Stimulated activated effector memory CD8-positive, alpha-beta T cell treated with anti-CD3 and anti-CD28 coated beads, Interleukin-12 subunit alpha, Interleukin-12 subunit beta, amount 100 ng/mL, for 72 hours (primary cell): ENCODE measurements around the gene DRGX.

Source experiments
- ATAC-seq: fragments of 150-1000 bp; cut with Tn5 transposase; 2 replicates; pipeline ENCODE4 v1.10.0; 2021
- DNase-seq, 2 donors: peaks; one replicate each; pipeline ENCODE4 v3.0.0; 2021 to 2022; ENCODE audit warnings: low spot score in 2 of 2
- H3K27ac Mint-ChIP-seq: one replicate; pipeline ENCODE4 v1.8.0; 2022; ENCODE audit warnings: mild to moderate bottlenecking, mixed read lengths
- H3K36me3 Mint-ChIP-seq: one replicate; pipeline ENCODE4 v1.8.0; 2022; ENCODE audit warnings: mild to moderate bottlenecking, mixed read lengths
- H3K4me1 Mint-ChIP-seq: one replicate; pipeline ENCODE4 v1.8.0; 2022; ENCODE audit warnings: mixed read lengths
- H3K4me3 Mint-ChIP-seq: one replicate; pipeline ENCODE4 v1.8.0; 2022; ENCODE audit warnings: mild to moderate bottlenecking, mixed read lengths
- H3K9me3 Mint-ChIP-seq: one replicate; pipeline ENCODE4 v1.8.0; 2022; ENCODE audit warnings: mixed read lengths

The DRGX gene

GRCh38 chr10:49329146-49329505, 66.8 kb downstream of the DRGX start:
- H3K27ac Mint-ChIP-seq = no peak overlapping the region
- DNase-seq (no peak), ATAC-seq (no peak)
- H3K4me1 Mint-ChIP-seq = no peaks in the 10 kb centered on the region
- no peak overlapping the region for H3K4me3 Mint-ChIP-seq
- no peaks in the 10 kb centered on the region for H3K9me3 Mint-ChIP-seq
- no peaks in the 10 kb centered on the region for H3K36me3 Mint-ChIP-seq

- H3K27ac Mint-ChIP-seq = no peak overlapping the region
- DNase-seq = no peak
- ATAC-seq = no peak
- no peaks in the 10 kb centered on the region for H3K4me1 Mint-ChIP-seq
- no peak overlapping the region for H3K4me3 Mint-ChIP-seq
- no peaks in the 10 kb centered on the region for H3K36me3 Mint-ChIP-seq
- no peaks in the 10 kb centered on the region for H3K9me3 Mint-ChIP-seq
These were observed 67.3 kb downstream of the DRGX start for GRCh38 chr10:49328401-49329145.

DNA sequence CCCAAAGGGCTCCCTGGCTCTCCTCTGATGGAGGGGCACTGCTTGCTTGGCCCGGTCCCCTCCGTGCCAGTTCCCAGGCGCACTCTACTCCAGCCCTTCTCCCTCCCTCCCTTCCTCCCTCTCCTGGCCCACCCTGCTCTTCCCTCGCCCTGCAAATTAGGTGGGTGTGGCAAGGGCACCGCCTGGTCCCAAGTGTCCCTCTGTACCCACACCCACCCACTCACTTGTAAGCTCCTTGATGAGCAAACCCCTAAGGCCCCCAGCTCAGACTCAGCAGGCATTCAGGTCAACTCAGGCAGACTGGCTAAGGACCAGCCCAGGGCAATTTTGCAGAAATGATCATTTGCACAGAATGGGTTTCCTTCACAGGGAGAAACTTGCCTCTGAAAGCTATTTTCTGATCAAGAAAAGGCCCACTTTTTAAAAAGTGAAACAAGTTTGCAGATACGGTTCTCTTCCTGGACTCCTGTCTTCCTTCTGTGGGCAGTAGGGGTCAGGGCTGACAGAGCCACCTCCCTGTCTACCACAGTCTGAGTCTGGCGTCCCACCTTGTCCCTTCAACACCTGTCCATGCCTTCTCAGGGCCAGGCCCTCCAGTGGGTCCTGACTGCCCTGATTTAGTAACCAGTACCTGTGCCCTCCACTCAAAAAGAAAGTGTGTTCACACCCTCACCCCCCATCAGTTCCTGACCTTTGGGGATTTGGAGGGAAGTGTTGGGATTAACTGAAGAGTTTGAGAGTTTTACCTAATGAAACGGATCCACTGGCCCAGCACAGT, 68.7 kb downstream of the DRGX start:
- Mint-ChIP-seq H3K4me3 (no peak overlapping the region), H3K4me1 (no peaks in the 10 kb centered on the region), H3K27ac (no peak overlapping the region), H3K9me3 (no peaks in the 10 kb centered on the region), H3K36me3 (no peaks in the 10 kb centered on the region)
- ATAC-seq = no peak
- no peak for DNase-seq

- no peaks in the 10 kb centered on the region for H3K4me1 Mint-ChIP-seq
- no peak for ATAC-seq
These were observed 69.7 kb downstream of the DRGX start for GRCh38 chr10:49325916-49326783.

DNA sequence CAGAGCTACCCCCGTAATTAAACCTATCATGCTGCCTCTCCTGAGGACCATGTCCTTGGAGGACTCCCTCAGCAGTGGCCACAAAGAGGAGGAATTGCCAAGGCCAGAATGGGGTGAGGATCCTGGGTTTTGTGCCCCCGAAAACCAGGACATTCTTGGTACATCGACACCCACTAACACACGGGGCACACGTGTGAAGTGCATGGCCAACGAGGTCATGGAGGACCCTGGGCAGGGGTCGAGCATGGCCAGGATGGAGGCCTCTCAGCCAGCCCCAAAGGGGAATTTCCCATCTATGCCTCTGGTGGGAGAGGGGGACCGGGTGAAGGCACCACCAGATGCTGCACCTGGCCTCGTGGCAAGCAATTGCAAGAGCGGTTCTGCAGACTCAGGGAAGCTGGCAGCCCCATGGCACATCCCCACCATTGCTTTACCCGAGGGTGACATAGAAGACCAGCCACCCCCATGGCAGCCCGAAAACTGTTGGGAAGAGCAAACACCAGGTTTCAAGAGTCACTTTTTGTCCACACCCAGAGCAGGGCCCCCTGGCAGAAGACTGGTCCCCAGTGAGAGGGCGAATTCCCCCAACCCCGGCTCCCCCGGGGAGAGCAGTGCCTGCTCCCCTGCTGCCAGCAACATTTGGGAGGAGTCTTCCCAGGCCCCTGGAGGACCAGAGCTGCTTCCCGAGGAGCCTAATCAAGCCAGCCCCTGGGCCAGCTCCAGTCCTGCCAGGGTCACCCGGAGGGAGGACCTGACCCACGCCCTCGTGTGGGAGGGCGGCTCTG, 70.6 kb downstream of the DRGX start:
- no peak overlapping the region for H3K27ac Mint-ChIP-seq
- ATAC-seq (no peak), DNase-seq (no peak)
- H3K9me3 Mint-ChIP-seq = no peaks in the 10 kb centered on the region
- no peaks in the 10 kb centered on the region for H3K4me1 Mint-ChIP-seq
- no peaks in the 10 kb centered on the region for H3K36me3 Mint-ChIP-seq
- H3K4me3 Mint-ChIP-seq = no peak overlapping the region

More at GRCh38 chr10:49325916-49326783, 69.7 kb downstream of the DRGX start:
- Mint-ChIP-seq H3K36me3 (no peaks in the 10 kb centered on the region), H3K27ac (no peak overlapping the region), H3K4me3 (no peak overlapping the region), H3K9me3 (no peaks in the 10 kb centered on the region)
- no peak for DNase-seq

DNA sequence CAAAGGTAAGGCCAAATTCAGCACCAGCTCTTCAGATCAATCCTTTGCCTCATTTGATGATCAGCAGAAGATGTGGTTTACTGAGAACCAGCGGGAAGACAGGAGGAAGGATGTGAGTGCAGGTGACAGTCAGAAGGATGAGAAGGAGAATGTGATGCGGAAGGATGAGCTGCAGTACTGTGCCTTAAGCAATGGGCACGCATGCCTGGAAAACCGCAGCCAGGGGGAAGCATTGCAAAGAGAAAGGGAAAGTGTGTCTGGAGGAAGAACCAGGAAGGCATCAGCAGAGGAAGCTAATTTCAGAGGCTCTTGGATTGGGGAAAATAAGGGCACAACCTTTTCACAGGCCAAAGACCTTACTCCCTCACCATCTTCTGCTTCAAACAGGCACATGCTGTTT, 71.2 kb downstream of the DRGX start:
- H3K9me3 Mint-ChIP-seq = no peaks in the 10 kb centered on the region
- H3K4me3 Mint-ChIP-seq = no peak overlapping the region
- H3K36me3 Mint-ChIP-seq = no peaks in the 10 kb centered on the region
- ATAC-seq = no peak
- no peak overlapping the region for H3K27ac Mint-ChIP-seq
- DNase-seq = no peak
- H3K4me1 Mint-ChIP-seq = no peaks in the 10 kb centered on the region

GRCh38 chr10:49323896-49324270, 72.0 kb downstream of the DRGX start:
- ATAC-seq (no peak), DNase-seq (no peak)
- no peak overlapping the region for H3K27ac Mint-ChIP-seq
- H3K36me3 Mint-ChIP-seq = no peaks in the 10 kb centered on the region
- H3K4me3 Mint-ChIP-seq = no peak overlapping the region
- H3K9me3 Mint-ChIP-seq = no peaks in the 10 kb centered on the region
- no peaks in the 10 kb centered on the region for H3K4me1 Mint-ChIP-seq

- no peaks in the 10 kb centered on the region for H3K36me3 Mint-ChIP-seq
These were observed 72.6 kb downstream of the DRGX start for GRCh38 chr10:49323171-49323895.

DNA sequence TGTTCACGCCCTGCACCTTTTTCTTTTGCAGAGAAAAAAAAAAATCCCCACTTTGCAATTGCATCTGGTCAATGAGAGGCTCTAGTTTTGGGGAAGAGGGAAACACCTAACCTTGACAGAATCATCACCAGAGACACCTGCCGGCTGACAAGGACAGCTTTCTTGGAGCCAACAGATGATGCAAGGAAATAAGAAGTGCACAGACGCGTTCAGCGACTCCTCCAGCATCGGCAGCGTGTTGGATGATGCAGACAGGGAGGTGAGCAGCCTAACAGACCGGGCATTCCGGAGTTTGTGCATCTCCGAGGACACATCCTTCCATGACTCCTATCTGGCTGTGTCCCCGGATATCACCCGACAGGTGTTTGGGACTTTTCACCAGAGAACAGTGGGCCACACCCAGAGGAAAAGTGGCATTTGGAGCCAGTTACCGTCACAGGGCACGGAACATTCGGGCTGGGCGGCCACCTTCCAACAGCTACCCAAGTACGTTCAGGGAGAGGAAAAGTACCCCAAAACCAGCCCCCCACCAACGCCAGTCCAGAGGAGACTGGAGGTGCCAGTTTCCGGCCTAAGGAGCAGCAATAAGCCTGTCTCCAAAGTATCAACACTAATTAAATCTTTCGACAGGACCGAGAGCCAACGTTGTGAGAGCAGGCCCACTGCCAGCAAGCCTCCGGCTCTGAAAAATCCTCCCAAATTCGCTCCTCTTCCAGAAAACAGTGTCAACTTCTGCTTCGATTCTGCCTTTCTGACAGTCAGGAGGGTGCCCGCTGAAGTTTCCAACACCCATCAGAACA, 73.3 kb downstream of the DRGX start:
- Mint-ChIP-seq H3K9me3 (no peaks in the 10 kb centered on the region), H3K4me3 (no peak overlapping the region), H3K36me3 (no peaks in the 10 kb centered on the region), H3K27ac (no peak overlapping the region), H3K4me1 (no peaks in the 10 kb centered on the region)
- no peak for DNase-seq
- no peak for ATAC-seq

More at GRCh38 chr10:49323171-49323895, 72.6 kb downstream of the DRGX start:
- Mint-ChIP-seq H3K4me3 (no peak overlapping the region), H3K4me1 (no peaks in the 10 kb centered on the region), H3K9me3 (no peaks in the 10 kb centered on the region), H3K27ac (no peak overlapping the region)
- ATAC-seq = no peak
- DNase-seq = no peak

- no peak for DNase-seq
- Mint-ChIP-seq H3K27ac (no peak overlapping the region), H3K36me3 (no peaks in the 10 kb centered on the region), H3K4me3 (no peak overlapping the region), H3K9me3 (no peaks in the 10 kb centered on the region), H3K4me1 (no peaks in the 10 kb centered on the region)
- no peak for ATAC-seq
These were observed 74.9 kb downstream of the DRGX start for GRCh38 chr10:49321021-49321420.

- DNase-seq (no peak), ATAC-seq (no peak)
- no peak overlapping the region for H3K27ac Mint-ChIP-seq
- no peaks in the 10 kb centered on the region for H3K4me1 Mint-ChIP-seq
- no peaks in the 10 kb centered on the region for H3K9me3 Mint-ChIP-seq
- no peaks in the 10 kb centered on the region for H3K36me3 Mint-ChIP-seq
- no peak overlapping the region for H3K4me3 Mint-ChIP-seq
These were observed 75.7 kb downstream of the DRGX start for GRCh38 chr10:49320191-49320590.

- Mint-ChIP-seq H3K9me3 (no peaks in the 10 kb centered on the region), H3K36me3 (no peaks in the 10 kb centered on the region), H3K4me1 (no peaks in the 10 kb centered on the region), H3K4me3 (no peak overlapping the region), H3K27ac (no peak overlapping the region)
- DNase-seq (no peak), ATAC-seq (no peak)
These were observed 76.7 kb downstream of the DRGX start for GRCh38 chr10:49319206-49319605.

DNA sequence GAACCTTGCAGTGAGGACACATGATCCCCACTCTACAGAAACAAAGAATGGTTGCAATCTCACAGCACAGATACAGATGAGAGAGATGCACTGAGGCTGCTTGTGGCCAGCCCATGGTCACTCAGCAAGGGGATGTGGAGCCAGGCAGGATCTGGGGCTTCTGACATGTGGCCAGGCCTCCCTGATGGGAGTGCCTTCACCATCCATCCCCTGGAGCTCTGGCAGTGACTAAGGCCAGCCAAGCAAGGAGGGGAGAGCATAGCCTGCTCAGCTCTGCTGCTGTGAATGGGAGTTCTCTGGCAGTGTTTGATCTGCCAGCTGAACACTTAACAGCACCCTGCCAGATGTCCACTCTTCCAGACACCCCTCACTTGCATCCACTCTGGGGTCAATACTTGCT, 77.1 kb downstream of the DRGX start:
- no peaks in the 10 kb centered on the region for H3K9me3 Mint-ChIP-seq
- H3K4me3 Mint-ChIP-seq = no peak overlapping the region
- no peak overlapping the region for H3K27ac Mint-ChIP-seq
- no peak for DNase-seq
- no peak for ATAC-seq
- H3K4me1 Mint-ChIP-seq = no peaks in the 10 kb centered on the region
- H3K36me3 Mint-ChIP-seq = no peaks in the 10 kb centered on the region

DNA sequence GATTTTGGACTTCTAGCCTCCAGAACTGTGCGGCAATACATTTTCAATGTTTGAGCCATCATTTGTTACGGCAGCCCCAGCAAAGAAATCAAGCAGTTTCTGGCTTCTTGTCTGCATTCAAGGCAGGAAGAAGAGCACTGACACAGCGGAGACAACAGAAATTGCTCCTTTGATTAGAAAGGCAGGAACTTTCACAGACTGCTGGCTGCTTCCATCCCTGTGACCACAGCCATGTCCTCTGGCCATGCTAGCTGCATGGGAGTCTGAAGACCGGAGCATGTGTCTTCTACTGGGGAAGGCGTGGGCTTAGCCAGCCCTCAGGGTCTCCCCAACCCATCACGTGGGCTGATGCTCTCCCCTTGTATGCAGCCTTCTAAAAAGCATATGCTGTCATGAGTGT, 77.9 kb downstream of the DRGX start:
- H3K4me3 Mint-ChIP-seq = no peak overlapping the region
- ATAC-seq = no peak
- DNase-seq = no peak
- H3K36me3 Mint-ChIP-seq = no peaks in the 10 kb centered on the region
- H3K4me1 Mint-ChIP-seq = no peaks in the 10 kb centered on the region
- no peak overlapping the region for H3K27ac Mint-ChIP-seq
- H3K9me3 Mint-ChIP-seq = no peaks in the 10 kb centered on the region
